Naive thymus-derived CD8-positive, alpha-beta T cell (primary cell): ENCODE results near the gene CNST. TPM values are rescaled to one million over a fixed set of nuclear protein-coding genes. Genes with fewer than 3 reads are reported as not detected.
A peak's percentile ranks its signal among the peaks of the same experiment; 100 is the strongest.

ENCODE experiments used
- ATAC-seq, 2 donors: fragments of 150-1000 bp; cut with Tn5 transposase in 1 of 2; sonication (Bioruptor Pico), chemical (Tn5 transposase) in 1 of 2; 1 replicate in 1 of 2; 2 replicates in 1 of 2; pipeline ENCODE4 v1.10.0; 2021; ENCODE audit warnings: mild to moderate bottlenecking in 2 of 2, moderate library complexity in 2 of 2
- POLR2A ChIA-PET: fragments of 350-600 bp; sonication (Branson Sonifier 250); formaldehyde crosslinking; loops from one replicate; lab custom pipeline; 2021; ENCODE audit warnings: antibody characterized with exemption; lab: Charles Lee
- DNase-seq, 10 donors: peaks; one replicate each; pipeline versions ENCODE4 v3.0.0 to v3.0.0-alpha.2; 2020 to 2022
- H3K27ac Mint-ChIP-seq, 10 donors: one replicate each; pipeline ENCODE4 v1.8.0; 2020 to 2022; ENCODE audit warnings: mild to moderate bottlenecking in 10 of 10, mixed read lengths in 10 of 10, moderate library complexity in 4 of 10, inconsistent platforms in 1 of 10
- H3K27me3 Mint-ChIP-seq, 5 donors: one replicate each; pipeline ENCODE4 v1.8.0; 2021 to 2022; ENCODE audit warnings: mixed read lengths in 5 of 5
- H3K36me3 Mint-ChIP-seq, 3 donors: one replicate each; pipeline ENCODE4 v1.8.0; 2020 to 2022; ENCODE audit warnings: mixed read lengths in 3 of 3, mild to moderate bottlenecking in 2 of 3, inconsistent platforms in 1 of 3
- H3K4me1 Mint-ChIP-seq, 4 donors: one replicate each; pipeline ENCODE4 v1.8.0; 2021 to 2022; ENCODE audit warnings: mixed read lengths in 4 of 4
- H3K4me3 Mint-ChIP-seq, 10 donors: one replicate each; pipeline ENCODE4 v1.8.0; 2020 to 2022; ENCODE audit warnings: mild to moderate bottlenecking in 10 of 10, mixed read lengths in 10 of 10, moderate library complexity in 6 of 10, inconsistent platforms in 1 of 10
- H3K9me3 Mint-ChIP-seq, 9 donors: one replicate each; pipeline ENCODE4 v1.8.0; 2020 to 2022; ENCODE audit warnings: mixed read lengths in 9 of 9, mild to moderate bottlenecking in 3 of 9, inconsistent platforms in 1 of 9, moderate library complexity in 1 of 9
- polyA plus RNA-seq, 3 donors: library from polyadenylated mRNA; unstranded; fragments of 300-500 nt; fragmentation: Illumina TruSeq; gene quantifications; one replicate each; pipeline ENCODE4 v1.2.3, GENCODE V29; 2021
- total RNA-seq, 8 experiments: library from RNA in 2 of 8; stranded (reverse) in 2 of 8; gene quantifications; one replicate each; pipeline ENCODE4 v1.2.3 and lab custom pipeline; 2021 to 2026

CNST gene, protein sequence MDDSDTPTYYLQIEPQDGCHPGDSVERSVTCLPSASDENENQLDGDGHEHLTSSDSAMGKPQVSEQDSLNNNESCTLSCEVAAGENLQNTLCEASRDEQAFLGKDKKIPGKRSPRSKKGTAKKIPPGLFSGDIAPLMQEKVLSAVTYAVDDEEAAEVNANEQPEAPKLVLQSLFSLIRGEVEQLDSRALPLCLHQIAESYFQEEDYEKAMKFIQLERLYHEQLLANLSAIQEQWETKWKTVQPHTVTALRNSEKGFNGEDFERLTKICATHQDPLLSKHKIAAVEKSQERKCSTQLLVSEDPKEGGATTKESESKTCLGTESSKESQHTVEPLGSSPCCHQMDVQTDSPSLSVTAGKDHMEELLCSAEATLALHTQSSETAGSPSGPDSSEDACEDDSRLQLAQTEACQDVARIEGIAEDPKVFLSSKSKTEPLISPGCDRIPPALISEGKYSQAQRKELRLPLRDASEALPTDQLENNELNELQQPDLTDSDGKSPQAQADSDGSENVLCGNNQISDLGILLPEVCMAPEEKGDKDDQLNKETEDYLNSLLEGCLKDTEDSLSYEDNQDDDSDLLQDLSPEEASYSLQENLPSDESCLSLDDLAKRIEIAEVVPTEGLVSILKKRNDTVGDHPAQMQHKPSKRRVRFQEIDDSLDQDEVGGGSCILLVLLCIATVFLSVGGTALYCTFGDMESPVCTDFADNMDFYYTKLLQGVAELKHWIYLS
- total RNA-seq, result 10 to 100 TPM; 79.8 to 88.6 TPM
- polyA plus RNA-seq, result 10 to 100 TPM; 32.0 to 48.3 (median 37.6) TPM
- total RNA-seq (lab: John Stamatoyannopoulos, UW), result 110 to 161 (median 141) reads per million in 6 experiments

DNA sequence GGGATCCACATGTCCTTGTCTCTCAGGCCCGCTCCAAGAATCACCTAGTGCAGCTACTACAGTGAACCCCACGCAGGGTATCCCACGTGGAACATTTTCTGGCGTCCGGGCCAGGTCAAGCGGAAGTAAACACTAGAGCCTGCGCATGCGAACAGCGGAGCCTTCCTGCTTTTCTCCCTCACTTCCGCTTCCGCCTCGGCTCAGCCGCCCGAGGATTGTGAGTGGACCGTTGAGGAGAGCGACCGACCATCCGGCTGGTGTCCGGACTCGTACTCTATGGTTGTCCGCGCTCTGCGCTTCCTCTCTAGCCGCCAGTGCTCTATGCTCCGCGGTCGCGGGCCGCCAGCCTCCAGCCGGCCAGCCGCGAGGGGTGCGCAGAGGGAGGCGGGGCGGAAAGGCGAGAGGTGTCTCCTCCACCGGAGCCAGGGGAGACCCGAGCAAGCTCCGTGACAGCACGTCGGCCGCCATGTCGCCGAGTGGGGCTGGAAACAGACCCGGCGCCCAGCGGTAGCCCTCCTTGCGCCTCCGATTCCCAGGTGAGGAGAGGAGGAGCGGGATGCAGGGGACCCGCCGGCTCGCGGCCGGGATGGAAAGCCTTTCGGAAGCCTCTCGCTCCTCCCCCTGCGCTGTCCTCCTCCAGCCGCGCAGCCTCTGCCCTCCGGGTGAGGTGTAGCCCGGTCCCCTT is at the start of gene CNST, which contains the start of gene TFB2M:
CNST (plus strand) TSS at position 329 of the 685 bp plus-strand sequence. CDS start 25,107 bp downstream, outside the sequence.
TFB2M (minus strand) TSS at position 134 of the 685 bp plus-strand sequence; CDS start at position 11, 123 bp downstream.
- Mint-ChIP-seq H3K4me1 (peaks cover 13 to 64% (median 53%) of the 10 kb centered on the region in 4 donors), H3K27me3 (no peaks in the 10 kb centered on the region), H3K4me3 (peak within 1 kb of the TSS; percentile 97 to 99 (median 98)), H3K9me3 (no peaks in the 10 kb centered on the region), H3K27ac (peak within 1 kb of the TSS; percentile 93 to 99 (median 98)), H3K36me3 (peaks cover 0 to 16% (median 0%) of the 10 kb centered on the region in 3 donors)
- ATAC-seq, result peak; percentile 75 to 79
- POLR2A ChIA-PET, result interaction anchor here (0.6 to 2.6 kb wide), 8 partner anchors 12 to 1732 kb away, joined by 3 to 26 read pairs (median 4); partner anchors contain the start of gene SMYD3
- DNase-seq, result peak; percentile 73 to 95 (median 88)

DNA sequence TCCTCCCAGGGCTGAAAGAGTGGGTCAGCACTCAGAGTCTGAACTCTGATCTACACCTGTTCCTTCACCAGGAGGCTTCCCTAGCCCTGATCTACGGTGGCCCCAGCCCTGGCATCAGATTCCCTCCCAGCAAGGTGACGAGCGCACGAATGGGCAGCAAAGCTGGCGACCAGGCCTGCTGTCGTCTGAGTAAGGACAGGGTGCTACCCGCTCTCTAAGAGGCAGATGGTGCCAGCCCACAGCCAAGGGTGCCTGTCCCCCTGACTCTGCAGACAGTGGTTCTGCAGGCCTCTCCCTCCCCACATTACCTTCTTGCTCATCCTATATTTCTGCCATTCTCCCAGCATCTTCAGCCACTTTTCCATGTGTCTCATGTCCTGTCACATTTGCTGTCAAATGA is 48.9 kb upstream of the CNST start:
- no peaks in the 10 kb centered on the region for H3K27me3 Mint-ChIP-seq
- no peaks in the 10 kb centered on the region for H3K4me1 Mint-ChIP-seq
- DNase-seq (no peak), ATAC-seq (no peak)
- POLR2A ChIA-PET, result no interaction called here
- no peak overlapping the region for H3K4me3 Mint-ChIP-seq
- H3K9me3 Mint-ChIP-seq, result peaks cover 0 to 28% (median 4%) of the 10 kb centered on the region in 9 donors
- H3K36me3 Mint-ChIP-seq, result peaks cover 0 to 2% (median 0%) of the 10 kb centered on the region in 3 donors
- H3K27ac Mint-ChIP-seq, result no peak overlapping the region

DNA sequence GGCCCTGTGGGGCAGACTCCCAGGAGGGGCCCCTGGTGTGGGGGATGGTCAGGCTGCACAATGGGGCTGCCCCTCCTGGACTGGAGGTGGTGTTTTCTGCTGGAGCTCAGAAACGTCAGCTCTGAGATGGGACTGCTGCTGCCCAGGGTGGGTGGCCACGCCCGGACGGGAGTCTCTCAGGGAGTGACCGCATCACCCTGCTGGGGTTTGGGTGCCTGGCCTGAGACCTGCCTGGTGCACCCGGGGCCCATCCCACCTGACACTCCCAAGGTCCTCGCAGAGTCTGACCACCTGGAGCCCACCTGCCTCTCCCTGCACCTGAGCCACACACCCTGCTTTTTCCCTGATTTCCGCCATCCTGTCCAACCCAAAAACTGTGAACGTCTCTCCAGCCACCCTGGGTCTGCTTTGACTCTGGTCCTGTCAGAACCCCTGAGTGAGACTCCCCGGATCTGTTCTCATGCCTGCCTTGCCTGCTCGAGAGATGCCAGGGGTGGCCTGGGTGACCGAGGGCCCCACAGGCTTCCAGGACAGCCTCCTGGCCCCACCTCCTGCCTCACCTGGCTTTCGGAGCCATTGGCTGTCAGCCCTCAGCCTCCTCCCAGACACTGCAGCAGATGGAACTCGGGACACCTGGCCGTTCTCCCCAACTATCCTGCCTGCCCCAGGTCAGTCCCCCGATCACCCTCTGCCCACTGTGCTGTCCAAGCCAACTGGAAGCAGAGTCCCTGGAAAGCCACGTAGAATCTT is 47.6 kb upstream of the CNST start:
- POLR2A ChIA-PET, result no interaction called here
- peaks cover 0 to 26% (median 4%) of the 10 kb centered on the region in 9 donors for H3K9me3 Mint-ChIP-seq

DNA sequence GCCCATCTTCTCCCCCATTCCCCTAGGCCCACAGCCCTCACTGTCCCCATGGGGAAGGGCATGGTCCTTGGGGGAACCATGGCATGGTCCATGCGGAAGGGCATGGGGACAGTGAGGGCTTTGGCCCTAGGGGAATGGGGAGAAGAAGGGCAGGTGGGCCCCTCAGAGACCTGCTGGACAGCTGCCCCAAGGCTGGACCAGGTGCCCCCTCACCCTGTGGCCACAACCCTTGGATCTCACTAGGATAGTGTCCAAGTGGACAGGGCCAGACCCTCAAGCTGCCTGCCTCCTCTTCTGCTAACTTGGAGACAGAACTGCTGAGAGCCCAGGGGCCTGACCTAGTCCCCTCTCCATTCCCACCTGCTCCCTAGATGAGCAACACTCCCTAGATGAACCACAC is 46.7 kb upstream of the CNST start:
- POLR2A ChIA-PET, result no interaction called here
- Mint-ChIP-seq H3K36me3 (peaks cover 0 to 1% (median 0%) of the 10 kb centered on the region in 3 donors), H3K4me3 (no peak overlapping the region), H3K9me3 (peaks cover 0 to 20% (median 1%) of the 10 kb centered on the region in 9 donors), H3K27ac (no peak overlapping the region), H3K27me3 (no peaks in the 10 kb centered on the region), H3K4me1 (no peaks in the 10 kb centered on the region)
- ATAC-seq (no peak), DNase-seq (no peak)

More for the DNA sequence above, 47.6 kb upstream of the CNST start:
- Mint-ChIP-seq H3K4me1 (no peaks in the 10 kb centered on the region), H3K36me3 (peaks cover 0 to 2% (median 0%) of the 10 kb centered on the region in 3 donors), H3K27me3 (no peaks in the 10 kb centered on the region), H3K4me3 (no peak overlapping the region), H3K27ac (peak overlapping the region in 1 of 10 donors; percentile 24)
- DNase-seq, result no peak
- ATAC-seq, result no peak

DNA sequence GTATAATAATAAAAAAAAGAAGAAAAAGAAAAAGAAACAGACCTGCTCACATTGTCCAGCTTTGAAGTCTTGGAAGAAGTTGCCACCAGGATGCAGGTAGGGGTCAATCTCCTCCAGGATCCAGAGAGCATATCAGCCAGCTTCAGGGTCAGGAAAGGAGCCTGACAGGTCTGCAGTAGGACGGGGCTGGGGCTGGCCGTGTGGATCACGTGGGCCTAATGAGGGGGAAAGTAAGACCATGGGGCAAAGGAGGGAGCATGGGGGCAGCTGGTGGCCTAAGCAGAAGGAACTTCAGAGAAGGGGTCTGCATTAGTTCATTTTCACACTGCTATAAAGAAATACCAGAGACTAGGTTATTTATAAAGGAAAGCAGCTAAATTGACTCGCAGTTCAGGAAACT is 39.9 kb upstream of the CNST start:
- no peaks in the 10 kb centered on the region for H3K27me3 Mint-ChIP-seq
- H3K9me3 Mint-ChIP-seq, result peaks cover 0 to 18% (median 6%) of the 10 kb centered on the region in 9 donors
- DNase-seq, result no peak
- peaks cover 7 to 17% (median 12%) of the 10 kb centered on the region in 4 donors for H3K4me1 Mint-ChIP-seq
- peak overlapping the region in 2 of 10 donors; percentile 25 to 40 for H3K27ac Mint-ChIP-seq
- peaks cover 0 to 12% (median 12%) of the 10 kb centered on the region in 3 donors for H3K36me3 Mint-ChIP-seq
- peak overlapping the region in 2 of 10 donors; percentile 15 to 30 for H3K4me3 Mint-ChIP-seq
- POLR2A ChIA-PET, result no interaction called here
- no peak for ATAC-seq

DNA sequence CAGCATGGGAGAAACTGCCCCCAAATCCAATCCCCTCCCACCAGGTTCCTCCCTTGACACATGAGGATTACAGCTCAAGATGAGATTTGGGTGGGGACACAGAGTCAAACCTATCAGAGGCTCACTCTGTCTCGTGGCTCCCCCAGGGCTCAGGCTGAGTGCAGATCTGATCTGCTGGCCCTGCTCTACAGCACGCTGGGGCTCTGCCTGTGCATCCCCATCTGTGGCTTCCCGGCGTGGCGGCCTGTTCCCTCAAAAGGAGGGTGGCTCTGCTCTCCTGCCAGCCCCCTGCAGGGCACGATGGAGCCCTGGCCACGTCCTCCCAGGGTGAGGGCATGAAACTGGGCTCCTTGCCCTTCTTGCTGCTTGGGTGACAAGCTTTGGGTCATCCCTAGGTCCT is 39.3 kb upstream of the CNST start:
- Mint-ChIP-seq H3K36me3 (peaks cover 0 to 16% (median 12%) of the 10 kb centered on the region in 3 donors), H3K27ac (peak overlapping the region in 4 of 10 donors; percentile 41 to 91 (median 87)), H3K9me3 (peaks cover 0 to 20% (median 10%) of the 10 kb centered on the region in 9 donors), H3K4me1 (peaks cover 7 to 17% (median 12%) of the 10 kb centered on the region in 4 donors), H3K4me3 (peak overlapping the region in 1 of 10 donors; percentile 54), H3K27me3 (no peaks in the 10 kb centered on the region)
- POLR2A ChIA-PET, result no interaction called here
- ATAC-seq (no peak), DNase-seq (no peak)

DNA sequence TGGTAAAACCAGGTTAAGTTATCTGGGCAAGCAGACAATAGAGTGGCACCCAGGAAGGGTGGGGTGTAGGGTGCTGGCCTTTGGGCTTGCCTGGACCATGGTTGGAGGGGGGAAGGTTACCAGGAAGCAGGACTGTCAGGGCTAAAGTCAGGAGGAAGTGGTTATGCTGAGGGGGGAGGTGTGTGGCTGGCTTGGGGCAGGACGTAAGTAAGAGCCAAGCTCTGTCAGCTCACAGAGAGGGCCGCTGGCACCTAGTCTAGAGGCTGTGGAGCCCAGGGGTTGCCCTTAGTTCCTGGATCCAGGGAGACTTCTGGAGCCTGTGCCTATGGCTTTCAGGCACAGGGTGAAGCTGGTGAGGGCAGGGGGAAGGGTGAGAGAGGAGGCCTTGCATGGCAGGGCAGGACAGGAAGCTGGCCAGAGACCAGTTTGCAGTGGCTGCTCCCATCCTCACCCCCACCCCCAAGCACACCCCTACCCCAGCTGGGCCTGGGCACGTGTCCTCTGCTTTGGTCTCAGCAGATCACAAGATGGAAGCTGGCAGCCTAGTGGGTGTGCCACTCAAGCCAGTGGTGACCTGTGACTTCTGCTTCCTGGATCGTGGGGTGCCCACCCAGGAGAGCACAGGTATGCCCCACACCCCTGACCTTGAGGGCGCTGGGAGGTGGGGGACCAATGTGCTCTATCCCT is 38.7 kb upstream of the CNST start:
- H3K36me3 Mint-ChIP-seq, result peaks cover 0 to 16% (median 12%) of the 10 kb centered on the region in 3 donors
- H3K27me3 Mint-ChIP-seq, result peaks cover 0 to 1% (median 0%) of the 10 kb centered on the region in 5 donors
- POLR2A ChIA-PET, result no interaction called here
- peaks cover 0 to 20% (median 10%) of the 10 kb centered on the region in 9 donors for H3K9me3 Mint-ChIP-seq
- H3K4me1 Mint-ChIP-seq, result peaks cover 7 to 17% (median 12%) of the 10 kb centered on the region in 4 donors
- H3K4me3 Mint-ChIP-seq, result peak overlapping the region in 2 of 10 donors; percentile 54 to 64
- peak overlapping the region in 7 of 10 donors; percentile 41 to 91 (median 77) for H3K27ac Mint-ChIP-seq
- DNase-seq, result no peak
- ATAC-seq, result no peak

DNA sequence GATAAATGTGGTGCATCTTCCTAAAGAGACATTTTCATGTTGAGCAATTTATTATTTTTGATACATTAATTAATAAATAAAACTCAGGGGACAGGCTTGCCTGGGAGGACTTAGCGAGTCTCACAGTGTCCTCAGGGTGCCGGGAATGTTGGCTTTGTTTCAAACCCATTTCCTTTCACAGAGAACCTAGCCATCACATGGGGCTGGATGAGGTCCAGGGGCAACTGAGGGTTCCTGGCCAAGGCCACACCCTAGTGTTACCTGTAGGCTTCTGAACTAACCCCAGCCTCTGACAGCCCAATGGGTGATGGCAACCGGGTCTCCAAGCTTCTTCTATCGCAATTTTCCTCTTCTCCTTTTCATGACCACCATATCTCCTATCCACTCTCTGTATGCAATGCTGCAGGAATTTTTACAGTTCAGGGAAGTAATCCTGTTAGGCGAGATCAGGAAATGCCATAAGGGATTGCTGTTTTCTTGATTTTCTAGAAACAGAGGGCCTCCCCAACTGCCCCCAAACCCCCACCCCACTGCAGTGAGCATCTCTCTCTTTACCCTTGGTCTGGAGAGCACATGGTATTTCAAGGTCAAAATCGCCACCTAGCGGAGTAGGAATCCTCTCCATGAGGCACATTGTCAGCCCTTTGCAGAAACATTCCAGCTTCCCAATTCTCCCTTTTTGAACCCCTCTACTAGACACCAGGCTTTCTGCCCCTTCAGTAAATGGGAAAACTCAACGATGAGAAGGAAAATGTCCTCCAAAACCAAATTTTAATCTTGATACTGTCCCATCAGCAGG is 37.1 kb upstream of the CNST start:
- Mint-ChIP-seq H3K4me3 (no peak overlapping the region), H3K9me3 (peaks cover 0 to 20% (median 10%) of the 10 kb centered on the region in 9 donors)

DNA sequence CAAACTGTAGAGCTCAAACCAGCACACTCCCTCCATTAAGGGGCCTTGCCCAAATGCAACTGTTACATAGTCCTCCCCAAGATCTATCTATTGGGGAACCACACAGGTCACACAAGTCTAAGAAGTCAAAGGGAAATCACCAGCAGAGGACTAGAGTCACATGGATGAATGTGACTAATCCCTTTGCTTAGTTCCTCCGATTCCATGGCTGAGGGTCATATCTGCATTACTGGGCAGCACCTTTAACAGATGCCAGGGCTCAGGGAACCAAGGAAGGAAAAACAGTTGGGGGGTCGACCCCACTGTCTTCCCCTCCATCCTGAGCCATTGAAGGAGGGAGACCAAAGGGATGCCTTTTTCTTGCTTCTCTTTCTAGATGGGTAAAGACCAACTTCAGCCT is 35.8 kb upstream of the CNST start:
- POLR2A ChIA-PET, result interaction anchor here (0.7 kb wide), 1 partner anchor 219 kb away, joined by 5 read pairs; no protein-coding TSS in a partner anchor
- Mint-ChIP-seq H3K27me3 (peaks cover 0 to 1% (median 0%) of the 10 kb centered on the region in 5 donors), H3K9me3 (peaks cover 0 to 20% (median 10%) of the 10 kb centered on the region in 9 donors), H3K27ac (no peak overlapping the region), H3K4me3 (peak overlapping the region in 1 of 10 donors; percentile 26), H3K4me1 (peaks cover 7 to 17% (median 12%) of the 10 kb centered on the region in 4 donors), H3K36me3 (peaks cover 0 to 16% (median 12%) of the 10 kb centered on the region in 3 donors)
- DNase-seq (no peak), ATAC-seq (no peak)

More for the DNA sequence above, 37.1 kb upstream of the CNST start:
- H3K36me3 Mint-ChIP-seq, result peaks cover 0 to 16% (median 12%) of the 10 kb centered on the region in 3 donors
- ATAC-seq (no peak), DNase-seq (no peak)
- H3K27ac Mint-ChIP-seq, result no peak overlapping the region
- peaks cover 0 to 1% (median 0%) of the 10 kb centered on the region in 5 donors for H3K27me3 Mint-ChIP-seq
- H3K4me1 Mint-ChIP-seq, result peaks cover 7 to 17% (median 12%) of the 10 kb centered on the region in 4 donors
- POLR2A ChIA-PET, result no interaction called here

DNA sequence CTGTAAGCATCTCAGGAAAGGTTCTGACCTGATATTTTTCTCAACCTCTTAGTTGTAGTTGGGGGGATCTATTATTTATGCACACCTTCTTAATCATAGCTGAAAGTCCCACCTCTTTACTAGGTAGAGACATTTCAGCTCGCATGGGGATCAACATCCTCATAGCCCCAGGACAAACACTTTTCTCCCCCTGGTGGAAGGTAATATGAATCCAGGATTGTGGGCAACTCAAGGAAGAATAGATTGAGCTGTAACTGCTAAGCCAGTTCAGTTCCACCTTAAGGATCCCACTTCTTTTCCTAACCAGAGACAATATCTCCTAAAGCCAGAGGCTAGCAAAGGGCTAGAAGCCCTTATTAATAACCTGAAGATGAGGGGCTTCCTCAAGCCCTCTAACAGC is 33.7 kb upstream of the CNST start:
- no peak for DNase-seq
- H3K4me1 Mint-ChIP-seq, result peaks cover 4 to 11% (median 7%) of the 10 kb centered on the region in 4 donors
- H3K36me3 Mint-ChIP-seq, result peaks cover 0 to 16% (median 12%) of the 10 kb centered on the region in 3 donors
- peaks cover 0 to 16% (median 10%) of the 10 kb centered on the region in 9 donors for H3K9me3 Mint-ChIP-seq
- POLR2A ChIA-PET, result interaction anchor here (0.6 kb wide), 1 partner anchor 31 kb away, joined by 3 read pairs; no protein-coding TSS in a partner anchor
- H3K27ac Mint-ChIP-seq, result no peak overlapping the region
- no peak for ATAC-seq
- peaks cover 0 to 1% (median 0%) of the 10 kb centered on the region in 5 donors for H3K27me3 Mint-ChIP-seq
- H3K4me3 Mint-ChIP-seq, result no peak overlapping the region
